ENCODE data around the gene RAD51B.

DNA sequence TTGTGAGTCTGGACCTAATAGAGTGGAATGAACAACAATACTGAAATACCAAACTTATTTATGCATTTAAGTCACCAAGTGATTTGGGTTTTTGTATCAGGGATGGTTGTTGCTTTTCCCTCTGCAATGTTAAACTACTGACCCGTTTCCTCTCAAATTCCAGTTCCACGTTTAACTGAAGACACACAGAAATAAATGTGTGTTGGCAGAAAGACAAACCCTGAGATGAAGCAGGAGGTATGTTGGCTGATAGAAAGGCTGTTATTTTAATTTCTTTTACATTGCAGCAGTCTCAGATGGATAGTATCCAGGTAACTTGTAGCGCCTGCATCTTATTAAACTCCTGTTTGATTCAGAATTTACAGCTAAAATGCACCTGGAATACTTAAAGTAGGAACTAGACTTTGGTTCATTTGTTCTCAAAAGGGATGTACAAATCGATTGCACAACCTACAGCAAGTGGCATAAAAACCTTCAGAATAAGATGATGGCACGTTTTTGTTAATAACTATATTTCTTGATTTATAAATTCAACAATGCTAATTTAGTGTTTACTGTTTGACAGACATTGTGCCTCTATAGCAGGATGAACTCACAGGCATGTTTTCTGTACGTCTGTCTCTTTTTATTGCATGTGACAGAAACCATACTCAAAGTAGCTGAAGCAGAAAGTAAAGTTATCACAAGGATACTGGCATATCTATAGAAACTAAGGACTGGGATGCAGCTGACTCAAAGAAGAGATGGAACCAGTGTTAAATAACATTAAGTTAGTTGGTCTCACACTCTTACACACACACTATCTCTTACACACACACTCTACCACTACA, 567.6 kb downstream of the RAD51B start:
- TF ChIP-seq, protein P1, sequence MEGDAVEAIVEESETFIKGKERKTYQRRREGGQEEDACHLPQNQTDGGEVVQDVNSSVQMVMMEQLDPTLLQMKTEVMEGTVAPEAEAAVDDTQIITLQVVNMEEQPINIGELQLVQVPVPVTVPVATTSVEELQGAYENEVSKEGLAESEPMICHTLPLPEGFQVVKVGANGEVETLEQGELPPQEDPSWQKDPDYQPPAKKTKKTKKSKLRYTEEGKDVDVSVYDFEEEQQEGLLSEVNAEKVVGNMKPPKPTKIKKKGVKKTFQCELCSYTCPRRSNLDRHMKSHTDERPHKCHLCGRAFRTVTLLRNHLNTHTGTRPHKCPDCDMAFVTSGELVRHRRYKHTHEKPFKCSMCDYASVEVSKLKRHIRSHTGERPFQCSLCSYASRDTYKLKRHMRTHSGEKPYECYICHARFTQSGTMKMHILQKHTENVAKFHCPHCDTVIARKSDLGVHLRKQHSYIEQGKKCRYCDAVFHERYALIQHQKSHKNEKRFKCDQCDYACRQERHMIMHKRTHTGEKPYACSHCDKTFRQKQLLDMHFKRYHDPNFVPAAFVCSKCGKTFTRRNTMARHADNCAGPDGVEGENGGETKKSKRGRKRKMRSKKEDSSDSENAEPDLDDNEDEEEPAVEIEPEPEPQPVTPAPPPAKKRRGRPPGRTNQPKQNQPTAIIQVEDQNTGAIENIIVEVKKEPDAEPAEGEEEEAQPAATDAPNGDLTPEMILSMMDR (IDR thresholded peaks at IDR 0.05) = no peak
- TF ChIP-seq POLR2A (IDR thresholded peaks at IDR 0.05) = no peak
- no peak for TF ChIP-seq EP300 (IDR thresholded peaks at IDR 0.05; ENCODE audit: low read depth)
